HEK293 (cell line): Measurements from ENCODE around the gene ICE1.

Experiments
- KLF1 ChIP-seq: fragments of 450-650 bp; formaldehyde crosslinking; IDR thresholded peaks from 2 replicates; pipeline ENCODE4 v1.5.1; 2016; ENCODE audit warnings: missing biosample characterization, missing genetic modification characterization
- MZF1 ChIP-seq: fragments of 450-650 bp; formaldehyde crosslinking; IDR thresholded peaks from 2 replicates; pipeline ENCODE4 v1.5.1; 2017; ENCODE audit warnings: missing biosample characterization, missing genetic modification characterization, borderline replicate concordance
- SCRT1 ChIP-seq: fragments of 450-650 bp; formaldehyde crosslinking; IDR thresholded peaks from 2 replicates; pipeline ENCODE4 v1.5.1; 2016; ENCODE audit warnings: missing biosample characterization, missing genetic modification characterization, borderline replicate concordance
- SCRT2 ChIP-seq: fragments of 450-650 bp; formaldehyde crosslinking; IDR thresholded peaks from 2 replicates; pipeline ENCODE4 v1.5.1; 2016; ENCODE audit warnings: missing biosample characterization, missing genetic modification characterization
- SP2 ChIP-seq: fragments of 450-650 bp; formaldehyde crosslinking; IDR thresholded peaks from 2 replicates; pipeline ENCODE4 v1.5.1; 2016; ENCODE audit warnings: missing biosample characterization, missing genetic modification characterization
- SP3 ChIP-seq: fragments of 450-650 bp; formaldehyde crosslinking; IDR thresholded peaks from 2 replicates; pipeline ENCODE4 v1.5.1; 2016; ENCODE audit warnings: missing biosample characterization, missing genetic modification characterization
- ZBTB17 ChIP-seq: fragments of 450-650 bp; formaldehyde crosslinking; IDR thresholded peaks from 2 replicates; pipeline ENCODE4 v1.5.1; 2016; ENCODE audit warnings: missing biosample characterization, missing genetic modification characterization
- ZBTB20 ChIP-seq: fragments of 450-650 bp; formaldehyde crosslinking; IDR thresholded peaks from 2 replicates; pipeline ENCODE4 v1.5.1; 2016; ENCODE audit warnings: missing biosample characterization, missing genetic modification characterization
- ZBTB8A ChIP-seq: fragments of 450-650 bp; formaldehyde crosslinking; IDR thresholded peaks from 2 replicates; pipeline ENCODE4 v1.5.1; 2016; ENCODE audit warnings: missing biosample characterization, missing genetic modification characterization
- ZFHX2 ChIP-seq: fragments of 450-650 bp; formaldehyde crosslinking; conservative IDR thresholded peaks from 2 replicates; pipeline ENCODE4 v1.5.1; 2016; ENCODE audit warnings: missing biosample characterization, missing genetic modification characterization
- ZNF114 ChIP-seq: fragments of 450-650 bp; formaldehyde crosslinking; IDR thresholded peaks from 2 replicates; pipeline ENCODE4 v1.5.0; 2017; ENCODE audit warnings: missing biosample characterization, missing genetic modification characterization
- ZNF133 ChIP-seq: fragments of 450-650 bp; formaldehyde crosslinking; IDR thresholded peaks from 2 replicates; pipeline ENCODE4 v1.5.1; 2016; ENCODE audit warnings: missing biosample characterization, missing genetic modification characterization
- ZNF169 ChIP-seq: fragments of 450-650 bp; formaldehyde crosslinking; IDR thresholded peaks from 2 replicates; pipeline ENCODE4 v1.5.1; 2016; ENCODE audit warnings: missing biosample characterization, missing genetic modification characterization
- ZNF221 ChIP-seq: fragments of 450-650 bp; formaldehyde crosslinking; IDR thresholded peaks from 2 replicates; pipeline ENCODE4 v1.5.1; 2017; ENCODE audit warnings: missing biosample characterization, missing genetic modification characterization, borderline replicate concordance
- ZNF274 ChIP-seq, 2 experiments: fragments of 200-500 bp in 1 of 2; fragments of 450-650 bp in 1 of 2; sonication (Bioruptor generic) in 1 of 2; formaldehyde crosslinking in 1 of 2; IDR thresholded peaks; 2 replicates each; pipeline versions ENCODE4 v1.5.1 to v1.6.1; 2014 to 2016; ENCODE audit warnings: borderline replicate concordance in 1 of 2, inconsistent platforms in 1 of 2, low read length in 1 of 2, missing biosample characterization in 1 of 2, missing genetic modification characterization in 1 of 2
- ZNF324 ChIP-seq: fragments of 450-650 bp; formaldehyde crosslinking; IDR thresholded peaks from 2 replicates; pipeline ENCODE4 v1.5.1; 2016; ENCODE audit warnings: missing biosample characterization, missing genetic modification characterization
- ZNF366 ChIP-seq: fragments of 450-650 bp; formaldehyde crosslinking; conservative IDR thresholded peaks from 2 replicates; pipeline ENCODE4 v1.5.1; 2016; ENCODE audit warnings: missing biosample characterization, missing genetic modification characterization
- ZNF530 ChIP-seq: fragments of 450-650 bp; formaldehyde crosslinking; IDR thresholded peaks from 2 replicates; pipeline ENCODE4 v1.5.1; 2016; ENCODE audit warnings: low read depth, missing biosample characterization, missing genetic modification characterization
- ZNF549 ChIP-seq: fragments of 450-650 bp; IDR thresholded peaks from 2 replicates; pipeline ENCODE4 v1.5.1; 2018; ENCODE audit warnings: missing biosample characterization, missing genetic modification characterization, mild to moderate bottlenecking, inconsistent platforms, moderate library complexity
- ZNF561 ChIP-seq: fragments of 450-650 bp; IDR thresholded peaks from 2 replicates; pipeline ENCODE4 v1.5.1; 2018; ENCODE audit warnings: missing biosample characterization, missing genetic modification characterization, borderline replicate concordance
- ZNF600 ChIP-seq: fragments of 450-650 bp; formaldehyde crosslinking; IDR thresholded peaks from 2 replicates; pipeline ENCODE4 v1.5.1; 2016; ENCODE audit warnings: missing biosample characterization, missing genetic modification characterization
- ZNF610 ChIP-seq: fragments of 450-650 bp; formaldehyde crosslinking; IDR thresholded peaks from 2 replicates; pipeline ENCODE4 v1.5.1; 2016; ENCODE audit warnings: missing biosample characterization, missing genetic modification characterization, borderline replicate concordance
- ZNF629 ChIP-seq: fragments of 450-650 bp; formaldehyde crosslinking; IDR thresholded peaks from 2 replicates; pipeline ENCODE4 v1.5.1; 2017; ENCODE audit warnings: missing biosample characterization, missing genetic modification characterization
- ZNF747 ChIP-seq: fragments of 450-650 bp; formaldehyde crosslinking; IDR thresholded peaks from 2 replicates; pipeline ENCODE4 v1.5.1; 2016; ENCODE audit warnings: missing biosample characterization, missing genetic modification characterization
- ZNF768 ChIP-seq: fragments of 450-650 bp; formaldehyde crosslinking; IDR thresholded peaks from 2 replicates; pipeline ENCODE4 v1.5.1; 2018; ENCODE audit warnings: missing biosample characterization, mild to moderate bottlenecking, missing genetic modification characterization
- TF ChIP-seq, protein P1 (sequence below): sonication (generic); formaldehyde crosslinking; IDR thresholded peaks from 2 replicates; pipeline ENCODE4 v1.8.1; 2022; ENCODE audit warnings: mild to moderate bottlenecking, moderate library complexity, missing genetic modification reagents
- TF ChIP-seq, protein P2 (sequence below): fragments of 450-650 bp; formaldehyde crosslinking; IDR thresholded peaks from 2 replicates; pipeline ENCODE4 v1.5.1; 2016; ENCODE audit warnings: missing biosample characterization, missing genetic modification characterization
- TF ChIP-seq, protein P3 (sequence below): fragments of 450-650 bp; formaldehyde crosslinking; IDR thresholded peaks from 2 replicates; pipeline ENCODE4 v1.5.1; 2016; ENCODE audit warnings: missing biosample characterization, missing genetic modification characterization
- TF ChIP-seq, protein P4 (sequence below): fragments of 450-650 bp; formaldehyde crosslinking; IDR thresholded peaks from 2 replicates; pipeline ENCODE4 v1.5.1; 2016; ENCODE audit warnings: missing biosample characterization, missing genetic modification characterization, low read depth
- TF ChIP-seq, protein P5 (sequence below): fragments of 450-650 bp; formaldehyde crosslinking; IDR thresholded peaks from 2 replicates; pipeline ENCODE4 v1.5.1; 2016; ENCODE audit warnings: missing biosample characterization, missing genetic modification characterization
- TF ChIP-seq, protein P6 (sequence below): fragments of 450-650 bp; formaldehyde crosslinking; IDR thresholded peaks from 2 replicates; pipeline ENCODE4 v1.5.1; 2016; ENCODE audit warnings: missing biosample characterization, missing genetic modification characterization

The ICE1 gene

DNA sequence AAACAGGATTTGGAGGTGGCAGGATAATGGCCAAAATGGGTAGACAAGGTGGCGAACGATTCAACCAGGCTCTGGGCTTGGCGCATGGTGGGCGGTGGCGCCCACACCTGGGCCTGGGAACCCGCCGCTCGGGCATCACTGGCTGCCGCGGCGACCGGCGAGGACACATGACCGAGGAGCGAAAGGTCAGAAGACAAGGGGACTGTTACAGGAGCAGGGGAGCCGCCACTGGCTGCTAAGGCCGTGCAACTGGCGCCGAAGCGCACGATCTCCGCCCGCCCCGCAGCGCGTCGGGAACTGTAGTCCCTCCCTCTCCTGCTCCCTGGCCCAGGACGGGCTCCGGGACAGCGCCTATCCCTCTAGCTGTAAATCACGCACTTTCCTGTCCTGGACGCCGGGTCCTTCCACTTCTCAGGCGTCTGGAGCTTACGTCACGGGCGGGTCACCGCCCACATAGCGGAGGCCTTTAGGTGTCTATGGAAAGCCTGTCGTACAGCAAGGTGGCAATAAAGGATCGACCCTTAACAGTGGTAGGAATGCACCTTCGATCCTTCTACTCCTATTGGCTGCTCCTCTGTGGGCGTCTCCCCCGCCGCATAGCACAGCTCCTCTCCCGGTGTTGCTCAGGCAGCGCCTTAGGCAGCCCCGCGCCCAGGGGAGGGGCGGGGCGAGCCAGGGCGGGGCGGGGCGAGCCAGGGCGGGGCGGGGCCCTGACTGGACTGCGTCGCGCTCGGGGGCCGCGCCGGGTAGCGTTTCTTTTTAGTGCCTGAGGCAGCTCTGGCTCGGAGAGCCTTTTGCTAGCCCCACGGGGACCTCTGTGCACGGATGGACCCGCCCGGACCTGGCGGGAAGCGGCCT, at the start of gene ICE1 (continued):
- TF ChIP-seq ZNF133 (tag by site-specific recombination), result no peak
- no peak for TF ChIP-seq ZNF530
- TF ChIP-seq SP3, result peak; percentile 100
- no peak for TF ChIP-seq ZNF768 (tag by site-specific recombination)
- peak; percentile 64; the same call in 1 of the 2 replicates for TF ChIP-seq ZNF610
- TF ChIP-seq KLF1 (tag by site-specific recombination), result peak; percentile 96
- TF ChIP-seq ZNF600 (tag by site-specific recombination), result peak; percentile 99
- TF ChIP-seq ZNF549 (tag by site-specific recombination), result no peak
- no peak for TF ChIP-seq ZNF169 (tag by site-specific recombination)
- TF ChIP-seq, protein P1, sequence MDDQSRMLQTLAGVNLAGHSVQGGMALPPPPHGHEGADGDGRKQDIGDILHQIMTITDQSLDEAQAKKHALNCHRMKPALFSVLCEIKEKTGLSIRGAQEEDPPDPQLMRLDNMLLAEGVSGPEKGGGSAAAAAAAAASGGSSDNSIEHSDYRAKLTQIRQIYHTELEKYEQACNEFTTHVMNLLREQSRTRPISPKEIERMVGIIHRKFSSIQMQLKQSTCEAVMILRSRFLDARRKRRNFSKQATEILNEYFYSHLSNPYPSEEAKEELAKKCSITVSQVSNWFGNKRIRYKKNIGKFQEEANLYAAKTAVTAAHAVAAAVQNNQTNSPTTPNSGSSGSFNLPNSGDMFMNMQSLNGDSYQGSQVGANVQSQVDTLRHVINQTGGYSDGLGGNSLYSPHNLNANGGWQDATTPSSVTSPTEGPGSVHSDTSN (CRISPR knock-in tag), result peak; percentile 91
- TF ChIP-seq MZF1 (tag by site-specific recombination), result no peak
- peak; percentile 96 for TF ChIP-seq ZFHX2 (tag by site-specific recombination)
- TF ChIP-seq ZNF114, result no peak
- no peak for TF ChIP-seq ZNF274 (IDR thresholded peaks at IDR 0.05; ENCODE audit: low read length)
- TF ChIP-seq ZNF274 (tag by site-specific recombination; IDR thresholded peaks at IDR 0.05; ENCODE audit: borderline replicate concordance), result no peak
- TF ChIP-seq ZNF366 (tag by site-specific recombination), result peak; percentile 66; the same call in 1 of the 2 replicates
- TF ChIP-seq SCRT1, result no peak
- no peak for TF ChIP-seq ZNF221 (tag by site-specific recombination)
- TF ChIP-seq ZNF324, result peak; percentile 94
- peak; percentile 83 for TF ChIP-seq ZBTB8A (tag by site-specific recombination)
- TF ChIP-seq, protein P2, sequence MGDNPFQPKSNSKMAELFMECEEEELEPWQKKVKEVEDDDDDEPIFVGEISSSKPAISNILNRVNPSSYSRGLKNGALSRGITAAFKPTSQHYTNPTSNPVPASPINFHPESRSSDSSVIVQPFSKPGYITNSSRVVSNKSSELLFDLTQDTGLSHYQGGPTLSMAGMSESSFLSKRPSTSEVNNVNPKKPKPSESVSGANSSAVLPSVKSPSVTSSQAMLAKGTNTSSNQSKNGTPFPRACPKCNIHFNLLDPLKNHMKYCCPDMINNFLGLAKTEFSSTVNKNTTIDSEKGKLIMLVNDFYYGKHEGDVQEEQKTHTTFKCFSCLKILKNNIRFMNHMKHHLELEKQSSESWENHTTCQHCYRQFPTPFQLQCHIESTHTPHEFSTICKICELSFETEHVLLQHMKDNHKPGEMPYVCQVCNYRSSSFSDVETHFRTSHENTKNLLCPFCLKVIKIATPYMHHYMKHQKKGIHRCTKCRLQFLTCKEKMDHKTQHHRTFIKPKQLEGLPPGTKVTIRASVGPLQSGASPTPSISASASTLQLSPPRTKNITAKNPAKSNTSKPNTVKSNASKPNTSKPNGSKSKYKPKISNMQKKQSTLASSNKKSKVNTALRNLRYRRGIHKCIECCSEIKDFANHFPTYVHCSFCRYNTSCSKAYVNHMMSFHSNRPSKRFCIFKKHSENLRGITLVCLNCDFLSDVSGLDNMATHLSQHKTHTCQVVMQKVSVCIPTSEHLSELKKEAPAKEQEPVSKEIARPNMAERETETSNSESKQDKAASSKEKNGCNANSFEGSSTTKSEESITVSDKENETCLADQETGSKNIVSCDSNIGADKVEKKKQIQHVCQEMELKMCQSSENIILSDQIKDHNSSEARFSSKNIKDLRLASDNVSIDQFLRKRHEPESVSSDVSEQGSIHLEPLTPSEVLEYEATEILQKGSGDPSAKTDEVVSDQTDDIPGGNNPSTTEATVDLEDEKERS (tag by site-specific recombination), result no peak
- TF ChIP-seq ZBTB17 (tag by site-specific recombination), result peak; percentile 97
- TF ChIP-seq, protein P3, sequence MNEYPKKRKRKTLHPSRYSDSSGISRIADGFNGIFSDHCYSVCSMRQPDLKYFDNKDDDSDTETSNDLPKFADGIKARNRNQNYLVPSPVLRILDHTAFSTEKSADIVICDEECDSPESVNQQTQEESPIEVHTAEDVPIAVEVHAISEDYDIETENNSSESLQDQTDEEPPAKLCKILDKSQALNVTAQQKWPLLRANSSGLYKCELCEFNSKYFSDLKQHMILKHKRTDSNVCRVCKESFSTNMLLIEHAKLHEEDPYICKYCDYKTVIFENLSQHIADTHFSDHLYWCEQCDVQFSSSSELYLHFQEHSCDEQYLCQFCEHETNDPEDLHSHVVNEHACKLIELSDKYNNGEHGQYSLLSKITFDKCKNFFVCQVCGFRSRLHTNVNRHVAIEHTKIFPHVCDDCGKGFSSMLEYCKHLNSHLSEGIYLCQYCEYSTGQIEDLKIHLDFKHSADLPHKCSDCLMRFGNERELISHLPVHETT (tag by site-specific recombination), result peak; percentile 96
- TF ChIP-seq ZNF561 (tag by site-specific recombination), result peak; percentile 91; the same call in 1 of the 2 replicates
- peak; percentile 44; the same call in 1 of the 2 replicates for TF ChIP-seq SCRT2 (tag by site-specific recombination)
- TF ChIP-seq, protein P4, sequence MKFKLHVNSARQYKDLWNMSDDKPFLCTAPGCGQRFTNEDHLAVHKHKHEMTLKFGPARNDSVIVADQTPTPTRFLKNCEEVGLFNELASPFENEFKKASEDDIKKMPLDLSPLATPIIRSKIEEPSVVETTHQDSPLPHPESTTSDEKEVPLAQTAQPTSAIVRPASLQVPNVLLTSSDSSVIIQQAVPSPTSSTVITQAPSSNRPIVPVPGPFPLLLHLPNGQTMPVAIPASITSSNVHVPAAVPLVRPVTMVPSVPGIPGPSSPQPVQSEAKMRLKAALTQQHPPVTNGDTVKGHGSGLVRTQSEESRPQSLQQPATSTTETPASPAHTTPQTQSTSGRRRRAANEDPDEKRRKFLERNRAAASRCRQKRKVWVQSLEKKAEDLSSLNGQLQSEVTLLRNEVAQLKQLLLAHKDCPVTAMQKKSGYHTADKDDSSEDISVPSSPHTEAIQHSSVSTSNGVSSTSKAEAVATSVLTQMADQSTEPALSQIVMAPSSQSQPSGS (tag by site-specific recombination), result peak; percentile 92
- TF ChIP-seq, protein P5, sequence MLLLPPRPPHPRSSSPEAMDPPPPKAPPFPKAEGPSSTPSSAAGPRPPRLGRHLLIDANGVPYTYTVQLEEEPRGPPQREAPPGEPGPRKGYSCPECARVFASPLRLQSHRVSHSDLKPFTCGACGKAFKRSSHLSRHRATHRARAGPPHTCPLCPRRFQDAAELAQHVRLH (tag by site-specific recombination), result peak; percentile 34; the same call in 1 of the 2 replicates
- TF ChIP-seq ZNF629 (tag by site-specific recombination), result peak; percentile 94
- TF ChIP-seq SP2 (tag by site-specific recombination), result peak; percentile 96
- TF ChIP-seq, protein P6, sequence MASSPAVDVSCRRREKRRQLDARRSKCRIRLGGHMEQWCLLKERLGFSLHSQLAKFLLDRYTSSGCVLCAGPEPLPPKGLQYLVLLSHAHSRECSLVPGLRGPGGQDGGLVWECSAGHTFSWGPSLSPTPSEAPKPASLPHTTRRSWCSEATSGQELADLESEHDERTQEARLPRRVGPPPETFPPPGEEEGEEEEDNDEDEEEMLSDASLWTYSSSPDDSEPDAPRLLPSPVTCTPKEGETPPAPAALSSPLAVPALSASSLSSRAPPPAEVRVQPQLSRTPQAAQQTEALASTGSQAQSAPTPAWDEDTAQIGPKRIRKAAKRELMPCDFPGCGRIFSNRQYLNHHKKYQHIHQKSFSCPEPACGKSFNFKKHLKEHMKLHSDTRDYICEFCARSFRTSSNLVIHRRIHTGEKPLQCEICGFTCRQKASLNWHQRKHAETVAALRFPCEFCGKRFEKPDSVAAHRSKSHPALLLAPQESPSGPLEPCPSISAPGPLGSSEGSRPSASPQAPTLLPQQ (tag by site-specific recombination), result peak; percentile 62; the same call in 1 of the 2 replicates
- no peak for TF ChIP-seq ZNF747 (tag by site-specific recombination)
- TF ChIP-seq ZBTB20 (tag by site-specific recombination), result peak; percentile 94
